Mesendoderm (in vitro differentiated cells): ENCODE results near the gene TMEM183A.

Source experiments
- DNase-seq: peaks from one replicate; pipeline ENCODE4 v3.0.0; 2013
- H2AK5ac ChIP-seq: 2 replicates; pipeline ENCODE4 v1.6.1; 2013; ENCODE audit warnings: low read length, inconsistent platforms
- H2BK120ac ChIP-seq: 2 replicates; pipeline ENCODE4 v1.6.1; 2013; ENCODE audit warnings: low read depth, mild to moderate bottlenecking, low read length, moderate library complexity, mixed read lengths
- H2BK15ac ChIP-seq: replicated peaks from 2 replicates; pipeline ENCODE4 v1.6.1; 2013; ENCODE audit warnings: low read depth, mild to moderate bottlenecking, moderate library complexity
- H2BK5ac ChIP-seq: 2 replicates; pipeline ENCODE4 v1.6.1; 2013; ENCODE audit warnings: low read length, inconsistent platforms
- H3K18ac ChIP-seq: 2 replicates; pipeline ENCODE4 v1.6.1; 2013; ENCODE audit warnings: mild to moderate bottlenecking, low read length, mixed read lengths
- H3K23ac ChIP-seq: one replicate; pipeline ENCODE4 v1.6.1; 2013; ENCODE audit warnings: low read length
- H3K27ac ChIP-seq: 2 replicates; pipeline ENCODE4 v1.5.1; 2013; ENCODE audit warnings: low read depth, mild to moderate bottlenecking, inconsistent platforms, low read length, moderate library complexity
- H3K27me3 ChIP-seq: 2 replicates; pipeline ENCODE4 v1.6.1; 2013; ENCODE audit warnings: low read length, control low read depth, mild to moderate bottlenecking, inconsistent platforms; ENCODE audit not compliant: insufficient read depth, poor library complexity
- H3K36me3 ChIP-seq: 2 replicates; pipeline ENCODE4 v1.6.1; 2013; ENCODE audit warnings: low read length, inconsistent platforms; ENCODE audit not compliant: control insufficient read depth, insufficient read depth
- H3K4ac ChIP-seq: one replicate; pipeline ENCODE4 v1.6.1; 2013; ENCODE audit warnings: low read depth, mild to moderate bottlenecking, low read length, moderate library complexity
- H3K4me1 ChIP-seq: 2 replicates; pipeline ENCODE4 v1.6.1; 2013; ENCODE audit warnings: low read depth, low read length, inconsistent platforms; ENCODE audit not compliant: control insufficient read depth
- H3K4me2 ChIP-seq: 2 replicates; pipeline ENCODE4 v1.6.1; 2013; ENCODE audit warnings: low read length
- H3K4me3 ChIP-seq: 2 replicates; pipeline ENCODE4 v1.5.1; 2013; ENCODE audit warnings: mild to moderate bottlenecking, low read length
- H3K56ac ChIP-seq: one replicate; pipeline ENCODE4 v1.6.1; 2013; ENCODE audit warnings: low read length
- H3K79me1 ChIP-seq: 2 replicates; pipeline ENCODE4 v1.6.1; 2013; ENCODE audit warnings: low read length, inconsistent platforms
- H3K79me2 ChIP-seq: 2 replicates; pipeline ENCODE4 v1.6.1; 2013; ENCODE audit warnings: mild to moderate bottlenecking, low read length; ENCODE audit not compliant: control insufficient read depth, insufficient read depth
- H3K9ac ChIP-seq: 2 replicates; pipeline ENCODE4 v1.6.1; 2013; ENCODE audit warnings: low read length, inconsistent platforms
- H4K5ac ChIP-seq: one replicate; pipeline ENCODE4 v1.6.1; 2013; ENCODE audit warnings: low read length
- H4K8ac ChIP-seq: one replicate; pipeline ENCODE4 v1.6.1; 2013; ENCODE audit warnings: low read depth, mild to moderate bottlenecking, control low read depth, low read length, moderate library complexity
- WGBS: extraction: QIAGEN DNeasy Blood & Tissue Kit; methylation state at CpG from one replicate; pipeline ENCODE4 v1.1.7; 2013; ENCODE audit warnings: low lambda C conversion rate, missing lambda C conversion rate; ENCODE audit not compliant: insufficient coverage; ENCODE audit errors: extremely low coverage; 5-methylcytosine and 5-hydroxymethylcytosine counted together

Gene TMEM183A

GRCh38 chr1:203054642-203055041 is 47.5 kb downstream of the TMEM183A start:
- Histone ChIP-seq H4K5ac (no peak overlapping the region), H3K9ac (no peak overlapping the region), H4K8ac (no peak overlapping the region), H3K4me2 (no peak overlapping the region), H3K4ac (no peak overlapping the region), H3K27me3 (no peaks in the 10 kb centered on the region), H2BK15ac (no peak overlapping the region), H3K79me2 (no peaks in the 10 kb centered on the region), H3K27ac (no peak overlapping the region), H2BK120ac (no peak overlapping the region), H2BK5ac (no peak overlapping the region), H3K4me1 (no peaks in the 10 kb centered on the region), H3K23ac (no peak overlapping the region), H3K79me1 (no peaks in the 10 kb centered on the region), H3K36me3 (no peaks in the 10 kb centered on the region), H3K56ac (no peak overlapping the region), H2AK5ac (no peak overlapping the region), H3K4me3 (no peak overlapping the region), H3K18ac (no peak overlapping the region)
- DNase-seq, result no peak
- no CpG with 5 or more reads among the region's 5 CpGs for WGBS

GRCh38 chr1:203055161-203055799 is 48.1 kb downstream of the TMEM183A start:
- Histone ChIP-seq H4K5ac (no peak overlapping the region), H3K18ac (no peak overlapping the region), H3K79me1 (no peaks in the 10 kb centered on the region), H3K4me3 (no peak overlapping the region), H2BK120ac (no peak overlapping the region), H3K27ac (no peak overlapping the region), H4K8ac (no peak overlapping the region), H3K27me3 (no peaks in the 10 kb centered on the region), H3K23ac (no peak overlapping the region), H2AK5ac (no peak overlapping the region), H3K9ac (no peak overlapping the region), H2BK15ac (no peak overlapping the region), H3K36me3 (no peaks in the 10 kb centered on the region), H3K56ac (no peak overlapping the region), H3K4me2 (no peak overlapping the region), H2BK5ac (no peak overlapping the region), H3K4ac (no peak overlapping the region), H3K4me1 (no peaks in the 10 kb centered on the region), H3K79me2 (no peaks in the 10 kb centered on the region)
- no CpG with 5 or more reads among the region's 24 CpGs for WGBS
- peak; percentile 60 for DNase-seq

- DNase-seq, result no peak
Measured at GRCh38 chr1:203056012-203056411, 48.8 kb downstream of the TMEM183A start.

DNA sequence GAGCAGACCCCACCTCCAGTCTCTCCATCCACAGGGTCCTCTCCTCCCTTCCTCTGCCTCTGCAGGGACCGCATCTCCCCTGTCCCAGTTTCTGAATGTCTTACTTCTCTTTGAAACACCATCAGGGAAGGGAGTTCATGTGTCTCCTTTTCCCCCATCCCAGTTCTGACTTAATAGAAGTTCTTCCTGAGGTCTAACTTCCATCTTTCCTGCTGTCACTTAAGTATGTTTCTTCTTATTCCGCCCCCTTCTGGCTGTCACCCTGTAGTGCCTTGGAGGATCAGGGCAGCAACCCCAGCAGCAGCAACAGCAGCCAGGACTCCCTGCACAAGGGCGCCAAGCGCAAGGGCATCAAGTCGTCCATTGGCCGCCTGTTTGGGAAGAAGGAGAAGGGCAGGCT is 49.3 kb downstream of the TMEM183A start:
- no peaks in the 10 kb centered on the region for H3K79me2 ChIP-seq
- H3K79me1 ChIP-seq, result no peaks in the 10 kb centered on the region
- DNase-seq, result peak; percentile 13
- H3K36me3 ChIP-seq, result no peaks in the 10 kb centered on the region
- H3K27ac ChIP-seq, result no peak overlapping the region
- H3K4me3 ChIP-seq, result no peak overlapping the region
- no peak overlapping the region for H2BK15ac ChIP-seq
- no peak overlapping the region for H2BK120ac ChIP-seq
- H4K5ac ChIP-seq, result no peak overlapping the region
- H3K9ac ChIP-seq, result no peak overlapping the region
- H3K4me2 ChIP-seq, result no peak overlapping the region
- H2BK5ac ChIP-seq, result no peak overlapping the region
- no peaks in the 10 kb centered on the region for H3K27me3 ChIP-seq
- H3K4me1 ChIP-seq, result no peaks in the 10 kb centered on the region
- H2AK5ac ChIP-seq, result no peak overlapping the region
- H3K18ac ChIP-seq, result no peak overlapping the region
- no peak overlapping the region for H3K4ac ChIP-seq
- no CpG with 5 or more reads among the region's 6 CpGs for WGBS
- H3K23ac ChIP-seq, result no peak overlapping the region
- H4K8ac ChIP-seq, result no peak overlapping the region
- no peak overlapping the region for H3K56ac ChIP-seq

More at GRCh38 chr1:203056012-203056411, 48.8 kb downstream of the TMEM183A start:
- Histone ChIP-seq H3K23ac (no peak overlapping the region), H2BK120ac (no peak overlapping the region), H2BK15ac (no peak overlapping the region), H3K4me2 (no peak overlapping the region), H3K79me1 (no peaks in the 10 kb centered on the region), H3K4me1 (no peaks in the 10 kb centered on the region), H3K27me3 (no peaks in the 10 kb centered on the region), H3K9ac (no peak overlapping the region), H3K36me3 (no peaks in the 10 kb centered on the region), H3K4ac (no peak overlapping the region), H3K27ac (no peak overlapping the region), H4K5ac (no peak overlapping the region), H3K56ac (no peak overlapping the region), H2BK5ac (no peak overlapping the region), H4K8ac (no peak overlapping the region), H3K79me2 (no peaks in the 10 kb centered on the region), H3K18ac (no peak overlapping the region), H2AK5ac (no peak overlapping the region), H3K4me3 (no peak overlapping the region)
- no CpG with 5 or more reads among the region's 7 CpGs for WGBS

- Histone ChIP-seq H3K4me2 (no peak overlapping the region), H3K4ac (no peak overlapping the region), H3K79me1 (no peaks in the 10 kb centered on the region), H3K27me3 (no peaks in the 10 kb centered on the region), H3K23ac (no peak overlapping the region), H3K9ac (no peak overlapping the region), H3K4me1 (no peaks in the 10 kb centered on the region), H4K5ac (no peak overlapping the region), H2BK15ac (no peak overlapping the region), H3K27ac (no peak overlapping the region), H4K8ac (no peak overlapping the region), H3K18ac (no peak overlapping the region), H2BK120ac (no peak overlapping the region), H3K4me3 (no peak overlapping the region), H2BK5ac (no peak overlapping the region), H3K36me3 (no peaks in the 10 kb centered on the region), H2AK5ac (no peak overlapping the region), H3K56ac (no peak overlapping the region), H3K79me2 (no peaks in the 10 kb centered on the region)
- no CpG with 5 or more reads among the region's 10 CpGs for WGBS
- no peak for DNase-seq
Measured at GRCh38 chr1:203057911-203058675, 50.9 kb downstream of the TMEM183A start.

DNA sequence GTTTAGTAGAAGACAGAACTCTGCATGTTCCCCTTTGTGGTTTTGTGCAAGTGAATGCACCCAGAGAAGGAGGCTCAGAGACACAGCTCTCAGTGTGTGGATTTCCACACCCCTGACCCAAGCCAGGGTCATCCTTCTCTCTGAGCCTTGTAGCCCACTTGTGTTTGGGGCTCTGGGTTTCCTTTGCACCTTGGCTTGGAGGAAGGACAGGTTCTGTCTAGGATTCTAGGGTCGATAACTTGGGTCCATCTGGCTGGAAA is 51.4 kb downstream of the TMEM183A start:
- H3K36me3 ChIP-seq, result no peaks in the 10 kb centered on the region

More for the DNA sequence above, 51.4 kb downstream of the TMEM183A start:
- no peak for DNase-seq
- Histone ChIP-seq H3K4me3 (no peak overlapping the region), H3K79me1 (no peaks in the 10 kb centered on the region), H3K9ac (no peak overlapping the region), H3K27me3 (no peaks in the 10 kb centered on the region), H3K27ac (no peak overlapping the region), H4K8ac (no peak overlapping the region), H3K4ac (no peak overlapping the region), H3K4me2 (no peak overlapping the region), H2BK15ac (no peak overlapping the region), H3K79me2 (no peaks in the 10 kb centered on the region), H2BK5ac (no peak overlapping the region), H2BK120ac (no peak overlapping the region), H3K18ac (no peak overlapping the region), H3K4me1 (no peaks in the 10 kb centered on the region), H3K56ac (no peak overlapping the region), H2AK5ac (no peak overlapping the region), H3K23ac (no peak overlapping the region), H4K5ac (no peak overlapping the region)
- WGBS, result no CpG with 5 or more reads among the region's 1 CpG
